M059J (cell line): ENCODE data around the gene BCL2A1. TPM values are rescaled to one million over a fixed set of nuclear protein-coding genes. Genes with fewer than 3 reads are reported as not detected.
"Not testable (repeated sequence)": the region's sequence is repeated elsewhere in the genome, so short reads cannot be mapped to it uniquely, and the experiment has no call there.

ENCODE experiments used
- DNase-seq: peaks from one replicate; pipeline ENCODE4 v3.0.0-alpha.2; 2012; ENCODE audit warnings: low read depth
- total RNA-seq: library from RNA; depleted of rRNA; stranded (reverse); fragments of >200 nt; shearing (Covaris generic); gene quantifications from 2 replicates; pipeline ENCODE4 v1.2.3, GENCODE V29; 2014; rRNA removed

The BCL2A1 gene
- total RNA-seq, 1 experiment from 2014 or later = 0.69 TPM

GRCh38 chr15:79923515-79924169 is 47.4 kb downstream of the BCL2A1 start:
- peak; percentile 95 for DNase-seq

- peak; percentile 63 for DNase-seq
Observed at GRCh38 chr15:79923079-79923514, 47.9 kb downstream of the BCL2A1 start.

- no peak for DNase-seq
Observed at GRCh38 chr15:79922512-79923078, 48.4 kb downstream of the BCL2A1 start.

GRCh38 chr15:79919749-79920511 is 51.1 kb downstream of the BCL2A1 start:
- no peak for DNase-seq

GRCh38 chr15:79919090-79919748 is 51.8 kb downstream of the BCL2A1 start:
- DNase-seq = no peak

- DNase-seq = no peak
Observed at GRCh38 chr15:79918278-79918677, 52.7 kb downstream of the BCL2A1 start.

GRCh38 chr15:79916502-79917132 is 54.4 kb downstream of the BCL2A1 start:
- DNase-seq = no peak

GRCh38 chr15:79915776-79916501 is 55.1 kb downstream of the BCL2A1 start:
- DNase-seq = not testable (repeated sequence)

GRCh38 chr15:79914728-79915127 is 56.3 kb downstream of the BCL2A1 start:
- no peak for DNase-seq

Other genes with a start within 250 kb of the BCL2A1 start
- 88.5 and 113 TPM in 2 replicates for gene MTHFS, start 74.2 kb downstream of the BCL2A1 start, total RNA-seq
- 177 and 184 TPM in 2 replicates for gene ZFAND6, start 88.5 kb upstream of the BCL2A1 start, total RNA-seq
- 40.4 and 50.0 TPM in 2 replicates for gene FAH, start 181.8 kb upstream of the BCL2A1 start, total RNA-seq